HG02943 (cell line): ENCODE data around the gene UVSSA.

ENCODE experiments used
- ATAC-seq: cut with Tn5 transposase; IDR thresholded peaks from one replicate; pipeline ENCODE4 v1.9.1; 2021; ENCODE audit warnings: mild to moderate bottlenecking, low read depth, moderate library complexity; ENCODE audit not compliant: unreplicated experiment

The UVSSA gene, protein sequence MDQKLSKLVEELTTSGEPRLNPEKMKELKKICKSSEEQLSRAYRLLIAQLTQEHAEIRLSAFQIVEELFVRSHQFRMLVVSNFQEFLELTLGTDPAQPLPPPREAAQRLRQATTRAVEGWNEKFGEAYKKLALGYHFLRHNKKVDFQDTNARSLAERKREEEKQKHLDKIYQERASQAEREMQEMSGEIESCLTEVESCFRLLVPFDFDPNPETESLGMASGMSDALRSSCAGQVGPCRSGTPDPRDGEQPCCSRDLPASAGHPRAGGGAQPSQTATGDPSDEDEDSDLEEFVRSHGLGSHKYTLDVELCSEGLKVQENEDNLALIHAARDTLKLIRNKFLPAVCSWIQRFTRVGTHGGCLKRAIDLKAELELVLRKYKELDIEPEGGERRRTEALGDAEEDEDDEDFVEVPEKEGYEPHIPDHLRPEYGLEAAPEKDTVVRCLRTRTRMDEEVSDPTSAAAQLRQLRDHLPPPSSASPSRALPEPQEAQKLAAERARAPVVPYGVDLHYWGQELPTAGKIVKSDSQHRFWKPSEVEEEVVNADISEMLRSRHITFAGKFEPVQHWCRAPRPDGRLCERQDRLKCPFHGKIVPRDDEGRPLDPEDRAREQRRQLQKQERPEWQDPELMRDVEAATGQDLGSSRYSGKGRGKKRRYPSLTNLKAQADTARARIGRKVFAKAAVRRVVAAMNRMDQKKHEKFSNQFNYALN

GRCh38 chr4:1346781-1347409 lies at the start of gene UVSSA:
Gene UVSSA, plus strand, starts transcription at chr4:1347208. Its CDS starts 884 bp downstream, at chr4:1348092.
- peak; percentile 94 for ATAC-seq

GRCh38 chr4:1297456-1298325 lies 49.3 kb upstream of the UVSSA start:
- no peak for ATAC-seq

GRCh38 chr4:1298461-1298860 lies 48.5 kb upstream of the UVSSA start:
- no peak for ATAC-seq

GRCh38 chr4:1299301-1299860 lies 47.6 kb upstream of the UVSSA start:
- ATAC-seq = no peak

DNA sequence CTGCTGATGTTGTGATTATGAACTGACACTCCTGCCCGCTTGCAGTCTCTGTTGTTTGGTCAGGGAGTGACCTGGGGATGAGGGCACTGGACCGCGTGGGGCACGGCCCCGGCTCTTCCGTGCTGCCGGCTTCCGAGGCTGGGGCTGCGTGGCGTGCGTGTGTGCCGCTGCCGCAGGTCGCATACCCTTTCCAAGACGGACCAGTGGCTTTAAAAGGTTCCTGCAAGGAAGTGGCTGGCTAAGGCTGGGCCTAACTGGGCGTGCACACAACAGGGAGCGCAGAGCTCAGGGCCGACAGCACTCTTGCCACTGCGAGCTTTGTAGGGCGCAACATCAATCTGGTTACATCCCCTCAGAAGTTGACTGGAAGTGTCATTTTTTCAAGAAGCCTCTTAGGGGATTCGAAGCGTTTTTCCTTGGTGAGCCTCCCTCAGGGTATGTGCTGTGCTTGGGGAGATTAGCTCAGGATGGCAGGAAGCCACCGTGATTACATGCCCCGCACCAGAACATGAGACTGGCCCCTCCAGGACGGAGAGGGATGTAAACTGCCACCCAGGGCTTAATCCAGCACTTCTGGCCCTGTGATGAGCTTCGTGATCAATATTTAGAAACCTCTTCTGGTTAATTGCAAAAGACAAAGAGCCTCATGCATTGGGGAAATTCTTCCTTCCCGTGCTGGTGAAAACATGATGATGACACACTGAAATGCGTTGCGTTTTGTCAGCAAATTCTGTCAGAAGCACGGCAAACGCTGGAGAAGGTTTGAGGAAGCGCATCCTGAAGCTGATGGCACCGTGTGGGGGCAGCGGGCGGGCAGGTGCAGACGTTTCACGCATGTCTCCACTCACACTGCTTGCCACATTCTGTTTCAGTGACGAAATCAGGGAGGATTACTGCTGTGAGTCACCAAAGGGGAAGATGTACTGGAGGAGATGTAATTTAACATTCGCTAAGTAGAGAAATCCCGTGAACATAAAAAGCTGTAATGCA lies 46.2 kb upstream of the UVSSA start:
- ATAC-seq = no peak

- no peak for ATAC-seq
These were observed 44.8 kb upstream of the UVSSA start for GRCh38 chr4:1302159-1302558.

GRCh38 chr4:1305261-1305711 lies 41.7 kb upstream of the UVSSA start:
- ATAC-seq = no peak

- ATAC-seq = no peak
These were observed 41.1 kb upstream of the UVSSA start for GRCh38 chr4:1305781-1306455.

GRCh38 chr4:1307951-1308735 lies 38.9 kb upstream of the UVSSA start:
- no peak for ATAC-seq

GRCh38 chr4:1309261-1310010 lies 37.6 kb upstream of the UVSSA start:
- ATAC-seq = peak; percentile 84

- no peak for ATAC-seq
These were observed 36.8 kb upstream of the UVSSA start for GRCh38 chr4:1310031-1310795.

GRCh38 chr4:1310796-1311631 lies 36.0 kb upstream of the UVSSA start:
- no peak for ATAC-seq

DNA sequence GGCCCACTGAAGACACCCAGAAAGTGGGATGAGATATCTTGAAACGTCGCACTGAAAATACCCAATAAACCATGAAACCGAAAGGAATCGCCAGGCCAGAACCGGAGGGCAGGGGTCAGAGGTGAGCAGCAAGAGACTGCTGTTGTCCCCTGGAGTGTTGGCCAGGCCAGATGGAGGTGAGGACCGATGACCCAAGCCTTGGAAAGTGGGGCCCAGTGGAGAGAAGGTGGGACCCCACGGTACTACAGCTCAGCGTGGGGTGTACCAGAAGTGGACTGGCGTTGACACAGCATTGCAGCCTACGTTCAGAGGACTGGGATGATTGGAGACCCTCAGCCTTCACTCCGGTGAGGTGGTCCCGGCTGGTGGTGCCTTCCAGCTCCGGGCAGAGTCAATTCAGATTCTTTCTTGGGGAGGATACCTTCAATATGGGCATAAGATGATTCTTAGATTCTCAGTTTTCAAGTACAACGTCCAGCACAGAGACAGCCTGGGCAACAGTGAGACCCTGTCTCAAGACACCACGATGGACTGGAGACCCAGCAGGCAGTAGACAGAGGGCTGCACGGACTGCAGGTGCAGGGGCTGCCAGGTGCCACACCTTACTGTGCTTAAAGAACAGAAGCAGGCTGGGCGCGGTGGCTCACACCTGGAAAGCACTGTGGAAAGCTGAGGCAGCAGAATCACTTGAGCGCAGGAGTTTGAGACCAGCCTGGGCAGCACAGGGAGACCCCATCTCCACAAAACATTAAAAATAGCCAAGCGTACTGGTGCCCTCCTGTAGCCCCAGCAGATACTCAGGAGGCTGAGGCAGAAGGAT lies 34.0 kb upstream of the UVSSA start:
- no peak for ATAC-seq

- no peak for ATAC-seq
These were observed 31.7 kb upstream of the UVSSA start for GRCh38 chr4:1315306-1315705.
